ENCODE results near the gene DYSF.

The DYSF gene

GRCh38 chr2:71451705-71452104 is 1.7 kb upstream of the DYSF start:
- no peak overlapping the region for H3K27ac Mint-ChIP-seq
- peaks cover 17% of the 10 kb centered on the region for H3K27me3 Mint-ChIP-seq
- no peak overlapping the region for H3K4me3 Mint-ChIP-seq
- H3K4me1 Mint-ChIP-seq (ENCODE audit: low read depth): peaks cover 20% of the 10 kb centered on the region
- no peaks in the 10 kb centered on the region for H3K36me3 Mint-ChIP-seq
- no peaks in the 10 kb centered on the region for H3K9me3 Mint-ChIP-seq (ENCODE audit: low read depth)

- Mint-ChIP-seq H3K4me3 (peak overlapping the region; percentile 44), H3K27ac (no peak overlapping the region), H3K27me3 (peaks cover 17% of the 10 kb centered on the region), H3K9me3 (ENCODE audit: low read depth) (no peaks in the 10 kb centered on the region), H3K36me3 (no peaks in the 10 kb centered on the region), H3K4me1 (ENCODE audit: low read depth) (peaks cover 20% of the 10 kb centered on the region)
Measured at GRCh38 chr2:71452565-71452964, 796 bp upstream of the DYSF start.

- Mint-ChIP-seq H3K36me3 (no peaks in the 10 kb centered on the region), H3K4me1 (ENCODE audit: low read depth) (peaks cover 20% of the 10 kb centered on the region), H3K27me3 (peaks cover 17% of the 10 kb centered on the region), H3K27ac (no peak overlapping the region), H3K4me3 (peak overlapping the region; percentile 78), H3K9me3 (ENCODE audit: low read depth) (no peaks in the 10 kb centered on the region)
Measured at GRCh38 chr2:71454221-71455010, 1.1 kb downstream of the DYSF start.

- no peak overlapping the region for H3K27ac Mint-ChIP-seq
- no peaks in the 10 kb centered on the region for H3K9me3 Mint-ChIP-seq (ENCODE audit: low read depth)
- peaks cover 17% of the 10 kb centered on the region for H3K27me3 Mint-ChIP-seq
- no peaks in the 10 kb centered on the region for H3K36me3 Mint-ChIP-seq
- H3K4me1 Mint-ChIP-seq (ENCODE audit: low read depth): peaks cover 20% of the 10 kb centered on the region
- H3K4me3 Mint-ChIP-seq: peak overlapping the region; percentile 78
Measured at GRCh38 chr2:71455011-71455740, 1.8 kb downstream of the DYSF start.

GRCh38 chr2:71455741-71456569 is 2.6 kb downstream of the DYSF start:
- H3K9me3 Mint-ChIP-seq (ENCODE audit: low read depth): no peaks in the 10 kb centered on the region
- H3K4me3 Mint-ChIP-seq: no peak overlapping the region
- H3K27me3 Mint-ChIP-seq: peaks cover 17% of the 10 kb centered on the region
- no peaks in the 10 kb centered on the region for H3K36me3 Mint-ChIP-seq
- peaks cover 20% of the 10 kb centered on the region for H3K4me1 Mint-ChIP-seq (ENCODE audit: low read depth)
- H3K27ac Mint-ChIP-seq: no peak overlapping the region

- Mint-ChIP-seq H3K36me3 (no peaks in the 10 kb centered on the region), H3K9me3 (ENCODE audit: low read depth) (no peaks in the 10 kb centered on the region), H3K4me1 (ENCODE audit: low read depth) (peaks cover 20% of the 10 kb centered on the region), H3K27me3 (peaks cover 17% of the 10 kb centered on the region), H3K27ac (no peak overlapping the region), H3K4me3 (no peak overlapping the region)
Measured at GRCh38 chr2:71456617-71457016, 3.3 kb downstream of the DYSF start.

- H3K4me3 Mint-ChIP-seq: no peak overlapping the region
- no peak overlapping the region for H3K27ac Mint-ChIP-seq
- peaks cover 14% of the 10 kb centered on the region for H3K27me3 Mint-ChIP-seq
Measured at GRCh38 chr2:71457123-71457915, 4.0 kb downstream of the DYSF start.

GRCh38 chr2:71457923-71458322 is 4.6 kb downstream of the DYSF start:
- no peak overlapping the region for H3K4me3 Mint-ChIP-seq

More at GRCh38 chr2:71457123-71457915, 4.0 kb downstream of the DYSF start:
- no peaks in the 10 kb centered on the region for H3K9me3 Mint-ChIP-seq (ENCODE audit: low read depth)
- peaks cover 19% of the 10 kb centered on the region for H3K4me1 Mint-ChIP-seq (ENCODE audit: low read depth)
- no peaks in the 10 kb centered on the region for H3K36me3 Mint-ChIP-seq

GRCh38 chr2:71458413-71459083 is 5.2 kb downstream of the DYSF start:
- Mint-ChIP-seq H3K9me3 (ENCODE audit: low read depth) (no peaks in the 10 kb centered on the region), H3K27ac (no peak overlapping the region), H3K4me3 (no peak overlapping the region), H3K27me3 (peaks cover 13% of the 10 kb centered on the region), H3K4me1 (ENCODE audit: low read depth) (peaks cover 8% of the 10 kb centered on the region), H3K36me3 (no peaks in the 10 kb centered on the region)

More at GRCh38 chr2:71457923-71458322, 4.6 kb downstream of the DYSF start:
- Mint-ChIP-seq H3K9me3 (ENCODE audit: low read depth) (no peaks in the 10 kb centered on the region), H3K36me3 (no peaks in the 10 kb centered on the region), H3K4me1 (ENCODE audit: low read depth) (peaks cover 13% of the 10 kb centered on the region), H3K27me3 (peaks cover 13% of the 10 kb centered on the region), H3K27ac (no peak overlapping the region)

GRCh38 chr2:71459084-71459431 is 5.7 kb downstream of the DYSF start:
- no peak overlapping the region for H3K27ac Mint-ChIP-seq
- peaks cover 13% of the 10 kb centered on the region for H3K27me3 Mint-ChIP-seq
- H3K36me3 Mint-ChIP-seq: no peaks in the 10 kb centered on the region
- no peaks in the 10 kb centered on the region for H3K9me3 Mint-ChIP-seq (ENCODE audit: low read depth)
- peaks cover 8% of the 10 kb centered on the region for H3K4me1 Mint-ChIP-seq (ENCODE audit: low read depth)
- no peak overlapping the region for H3K4me3 Mint-ChIP-seq

GRCh38 chr2:71460056-71460455 is 6.7 kb downstream of the DYSF start:
- Mint-ChIP-seq H3K27ac (no peak overlapping the region), H3K9me3 (ENCODE audit: low read depth) (no peaks in the 10 kb centered on the region), H3K27me3 (peaks cover 10% of the 10 kb centered on the region), H3K4me3 (no peak overlapping the region), H3K36me3 (no peaks in the 10 kb centered on the region), H3K4me1 (ENCODE audit: low read depth) (peaks cover under 1% of the 10 kb centered on the region)

- H3K9me3 Mint-ChIP-seq (ENCODE audit: low read depth): no peaks in the 10 kb centered on the region
- H3K27ac Mint-ChIP-seq: no peak overlapping the region
- H3K4me1 Mint-ChIP-seq (ENCODE audit: low read depth): no peaks in the 10 kb centered on the region
- H3K27me3 Mint-ChIP-seq: peaks cover 5% of the 10 kb centered on the region
- H3K36me3 Mint-ChIP-seq: no peaks in the 10 kb centered on the region
- no peak overlapping the region for H3K4me3 Mint-ChIP-seq
Measured at GRCh38 chr2:71460595-71461303, 7.4 kb downstream of the DYSF start.

- Mint-ChIP-seq H3K27me3 (peaks cover 2% of the 10 kb centered on the region), H3K4me3 (no peak overlapping the region), H3K9me3 (ENCODE audit: low read depth) (no peaks in the 10 kb centered on the region), H3K4me1 (ENCODE audit: low read depth) (no peaks in the 10 kb centered on the region), H3K27ac (no peak overlapping the region), H3K36me3 (no peaks in the 10 kb centered on the region)
Measured at GRCh38 chr2:71461304-71461671, 7.9 kb downstream of the DYSF start.

All from activated naive CD8-positive, alpha-beta T cell (primary cell).